Lower lobe of right lung (tissue), 2 donors: ENCODE results near the gene IQCN. TPM values are rescaled to one million over a fixed set of nuclear protein-coding genes. Genes with fewer than 3 reads are reported as not detected.

Experiments
- ATAC-seq, 2 donors: fragments of 200-7000 bp; cut with Tn5 transposase; one replicate each; pipeline ENCODE4 v1.9.1; 2020 to 2022; ENCODE audit warnings: mild to moderate bottlenecking in 2 of 2, moderate library complexity in 2 of 2
- DNase-seq: peaks from one replicate; pipeline ENCODE4 v3.0.0-alpha.2; 2020
- H3K27ac ChIP-seq: fragments of 200-600 bp; one replicate; pipeline ENCODE4 v1.8.0; 2022
- H3K27me3 ChIP-seq: fragments of 200-600 bp; one replicate; pipeline ENCODE4 v1.8.0; 2022; ENCODE audit warnings: low read depth
- H3K36me3 ChIP-seq: fragments of 200-600 bp; one replicate; pipeline ENCODE4 v1.8.0; 2022; ENCODE audit warnings: mild to moderate bottlenecking
- H3K4me1 ChIP-seq: fragments of 200-600 bp; one replicate; pipeline ENCODE4 v1.8.0; 2022
- H3K4me3 ChIP-seq: fragments of 200-600 bp; one replicate; pipeline ENCODE4 v1.8.0; 2022; ENCODE audit warnings: mild to moderate bottlenecking
- H3K9me3 ChIP-seq: fragments of 200-600 bp; one replicate; pipeline ENCODE4 v1.8.0; 2022
- CTCF ChIP-seq: fragments of 200-600 bp; IDR thresholded peaks from one replicate; pipeline ENCODE4 v1.8.0; 2022; ENCODE audit warnings: antibody characterized with exemption, mild to moderate bottlenecking
- intact Hi-C: fragments of 100-400 bp; cut with DNase I; formaldehyde crosslinking; loops from one replicate; pipeline ENCODE4 v1.11.0; 2022
- total RNA-seq: library from RNA; stranded (reverse); fragmentation: NEBNext Ultra II Directional; extraction: Animal tissue kit (Norgen Biotek cat#: 25700); gene quantifications from one replicate; pipeline ENCODE4 v1.2.1, GENCODE V29; 2021
- donor health status: DM: no; HTN: yes; CAD: no; lungs with severe emphysema.

The IQCN gene
- total RNA-seq, 1 donor from 2014 or later: 4.1 TPM

GRCh38 chr19:18291590-18292461 lies 17.6 kb upstream of the IQCN start:
- no peak for TF ChIP-seq CTCF
- ATAC-seq (peak; percentile 86 to 89), DNase-seq (peak; percentile 95)
- peak overlapping the region; percentile 99 for H3K27ac ChIP-seq
- no peaks in the 10 kb centered on the region for H3K9me3 ChIP-seq
- no peaks in the 10 kb centered on the region for H3K27me3 ChIP-seq
- no peaks in the 10 kb centered on the region for H3K36me3 ChIP-seq
- peak overlapping the region; percentile 80 for H3K4me3 ChIP-seq
- H3K4me1 ChIP-seq: peaks cover 31% of the 10 kb centered on the region
- intact Hi-C loops: no loop called here

- peaks cover 31% of the 10 kb centered on the region for H3K4me1 ChIP-seq
These were observed 16.8 kb upstream of the IQCN start for GRCh38 chr19:18291019-18291524.

GRCh38 chr19:18290302-18291018 lies 16.2 kb upstream of the IQCN start:
- DNase-seq (no peak), ATAC-seq (no peak)
- no peaks in the 10 kb centered on the region for H3K27me3 ChIP-seq
- peaks cover 31% of the 10 kb centered on the region for H3K4me1 ChIP-seq
- H3K36me3 ChIP-seq: no peaks in the 10 kb centered on the region
- intact Hi-C loops: no loop called here
- no peak for TF ChIP-seq CTCF
- H3K9me3 ChIP-seq: no peaks in the 10 kb centered on the region
- peak overlapping the region; percentile 80 for H3K4me3 ChIP-seq
- peak overlapping the region; percentile 99 for H3K27ac ChIP-seq

More at GRCh38 chr19:18291019-18291524, 16.8 kb upstream of the IQCN start:
- no peak for TF ChIP-seq CTCF
- Histone ChIP-seq H3K4me3 (peak overlapping the region; percentile 80), H3K27me3 (no peaks in the 10 kb centered on the region), H3K27ac (peak overlapping the region; percentile 99), H3K36me3 (no peaks in the 10 kb centered on the region), H3K9me3 (no peaks in the 10 kb centered on the region)
- ATAC-seq: no peak
- no peak for DNase-seq
- intact Hi-C loops: no loop called here

- no peak for TF ChIP-seq CTCF
- intact Hi-C loops: no loop called here
These were observed 15.4 kb upstream of the IQCN start for GRCh38 chr19:18289471-18290301.

More at GRCh38 chr19:18289471-18290301, 15.4 kb upstream of the IQCN start:
- no peaks in the 10 kb centered on the region for H3K27me3 ChIP-seq
- peak overlapping the region; percentile 99 for H3K27ac ChIP-seq
- H3K36me3 ChIP-seq: no peaks in the 10 kb centered on the region
- DNase-seq: no peak
- peaks cover 31% of the 10 kb centered on the region for H3K4me1 ChIP-seq
- ATAC-seq: no peak
- no peaks in the 10 kb centered on the region for H3K9me3 ChIP-seq
- H3K4me3 ChIP-seq: no peak overlapping the region
